DMS 273 treated with DMSO at 0.1 percent for 48 hours (cell line): Measurements from ENCODE around the gene ARRB2.
"Not testable (repeated sequence)": the region's sequence is repeated elsewhere in the genome, so short reads cannot be mapped to it uniquely, and the experiment has no call there.

Source experiments
- DNase-seq: peaks from one replicate; lab custom pipeline; 2025; lab: John Stamatoyannopoulos, UW

ARRB2 gene

DNA sequence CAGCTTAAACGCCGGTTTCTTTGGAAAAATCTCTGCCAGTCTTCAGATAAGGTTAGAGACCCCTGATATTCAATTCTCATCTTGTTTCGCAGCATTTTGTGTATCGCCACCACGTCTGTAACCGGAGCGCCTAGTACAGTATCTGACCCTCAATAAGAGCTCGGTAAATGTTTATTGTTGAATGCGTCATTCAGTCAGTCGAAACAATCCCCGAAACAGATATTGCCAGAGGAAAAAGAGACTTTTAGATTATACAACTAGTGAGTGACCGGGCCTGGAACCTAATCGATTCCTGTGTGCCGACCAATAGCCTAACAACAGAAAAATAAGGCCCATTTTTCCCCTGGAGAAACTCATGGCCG lies 7.1 kb upstream of the ARRB2 start:
- DNase-seq = no peak

DNA sequence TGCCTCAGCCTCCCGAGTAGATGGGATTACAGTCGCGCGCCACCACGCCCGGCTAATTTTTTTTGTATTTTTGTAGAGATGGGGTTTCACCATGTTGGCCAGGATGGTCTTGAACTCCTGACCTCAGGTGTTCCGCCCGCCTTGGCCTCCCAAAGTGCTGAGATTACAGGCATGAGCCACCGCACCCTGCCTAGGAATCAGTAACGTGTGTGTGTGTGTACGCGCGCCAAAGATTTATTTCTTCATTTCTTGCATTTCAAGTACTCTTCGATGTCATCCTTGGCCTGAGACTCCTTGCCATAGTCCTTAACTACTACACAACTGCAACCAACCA lies 5.9 kb upstream of the ARRB2 start:
- not testable (repeated sequence) for DNase-seq

DNA sequence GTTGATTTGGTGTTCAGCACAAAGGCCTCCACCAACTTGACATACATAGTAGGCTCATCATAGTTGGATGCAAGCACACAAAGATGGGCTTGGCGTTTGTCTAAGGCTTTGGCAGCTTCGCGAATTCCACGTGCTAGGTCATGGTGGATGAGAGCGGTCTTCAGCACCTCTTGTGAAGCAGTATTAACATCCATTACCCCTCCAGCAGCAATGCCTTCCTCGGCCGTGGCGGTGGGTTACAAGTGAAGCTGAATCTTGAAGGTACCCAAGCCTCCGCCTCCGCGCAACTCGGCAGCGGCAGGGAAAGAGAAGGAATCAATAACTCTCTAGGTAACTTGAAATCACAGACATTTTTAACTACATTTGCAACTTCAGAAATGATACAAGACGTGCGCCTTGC lies 5.4 kb upstream of the ARRB2 start:
- no peak for DNase-seq

DNA sequence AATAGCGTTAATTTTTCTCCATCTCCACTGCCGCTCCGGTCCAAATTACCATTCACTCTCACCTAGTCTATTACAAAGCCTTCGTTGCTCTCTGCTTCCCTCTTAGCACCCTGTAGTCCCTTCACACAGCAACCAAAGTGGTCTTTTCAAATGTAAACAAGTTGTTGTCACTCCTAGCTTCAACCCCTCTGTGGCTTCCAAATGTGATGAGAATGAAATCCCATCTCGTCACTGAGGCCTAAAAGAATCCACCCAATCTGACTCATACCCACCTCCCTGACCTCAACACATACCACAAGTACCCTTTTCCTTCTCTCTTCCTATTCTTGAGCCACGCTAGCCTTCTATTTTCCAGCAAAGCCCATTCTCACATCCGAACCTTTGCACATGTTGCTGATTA lies 4.3 kb upstream of the ARRB2 start:
- no peak for DNase-seq

DNA sequence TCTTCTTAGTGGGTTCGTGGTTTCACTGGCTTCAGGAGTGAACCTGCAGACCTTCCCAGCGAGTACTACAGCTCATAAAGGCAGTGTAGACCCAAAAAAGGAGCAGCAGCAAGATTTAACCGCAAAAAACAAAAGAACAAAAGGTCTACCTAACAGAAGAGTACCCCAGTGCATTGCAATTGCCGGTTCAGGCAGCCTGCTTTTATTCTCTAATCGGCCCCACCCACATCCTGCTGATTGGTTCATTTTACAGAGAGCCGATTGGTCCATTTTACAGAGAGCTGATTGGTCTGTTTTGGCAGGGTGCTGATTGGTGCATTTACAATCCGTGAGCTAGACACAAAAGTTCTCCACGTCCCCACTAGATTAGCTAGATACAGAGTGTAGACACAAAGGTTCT lies 2.0 kb upstream of the ARRB2 start:
- no peak for DNase-seq

DNA sequence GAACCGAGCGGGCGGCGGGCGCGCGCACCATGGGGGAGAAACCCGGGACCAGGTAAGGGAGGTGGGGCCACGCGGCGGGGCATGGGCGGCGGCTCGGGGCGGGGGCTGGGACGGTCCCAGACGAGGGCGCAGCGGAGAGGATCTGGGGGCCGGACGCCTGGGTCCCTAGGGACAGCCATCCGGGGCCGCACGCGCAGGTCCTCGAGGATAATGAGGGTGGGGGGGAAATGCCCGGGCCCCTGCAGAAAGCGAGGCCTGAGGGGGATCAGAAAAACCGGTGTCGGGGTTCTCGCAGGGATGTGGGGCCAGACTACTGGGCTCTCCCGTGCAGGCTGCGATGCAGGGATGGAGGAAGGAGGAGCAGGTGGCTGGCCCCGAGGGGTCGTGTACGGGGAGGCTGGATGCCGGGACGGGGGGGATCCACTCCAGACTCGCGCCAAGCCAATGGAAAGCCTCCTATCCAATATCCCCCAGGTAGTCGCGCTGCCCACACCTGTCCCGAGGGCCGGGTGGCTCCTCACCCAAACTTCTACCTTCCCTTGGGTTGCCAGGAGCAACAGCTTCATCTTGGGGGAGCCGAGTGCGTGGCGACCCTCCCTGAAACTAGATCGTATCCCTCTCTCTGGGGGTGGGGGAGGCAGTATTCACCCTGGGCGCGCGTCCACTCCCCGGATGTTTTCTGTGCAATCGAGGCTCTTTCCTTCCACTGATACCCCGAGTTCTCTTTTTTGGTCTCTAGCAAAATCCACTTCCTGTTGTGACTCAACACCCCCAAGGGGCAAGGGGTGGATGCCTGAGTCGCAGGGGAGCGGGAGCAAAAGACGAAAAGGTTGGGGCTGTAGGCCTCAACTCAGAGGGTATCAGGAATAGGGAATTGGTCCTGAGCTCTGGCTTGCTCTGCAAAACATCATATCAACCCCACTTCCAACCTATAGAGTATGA lies 532 bp downstream of the ARRB2 start:
- DNase-seq = no peak

DNA sequence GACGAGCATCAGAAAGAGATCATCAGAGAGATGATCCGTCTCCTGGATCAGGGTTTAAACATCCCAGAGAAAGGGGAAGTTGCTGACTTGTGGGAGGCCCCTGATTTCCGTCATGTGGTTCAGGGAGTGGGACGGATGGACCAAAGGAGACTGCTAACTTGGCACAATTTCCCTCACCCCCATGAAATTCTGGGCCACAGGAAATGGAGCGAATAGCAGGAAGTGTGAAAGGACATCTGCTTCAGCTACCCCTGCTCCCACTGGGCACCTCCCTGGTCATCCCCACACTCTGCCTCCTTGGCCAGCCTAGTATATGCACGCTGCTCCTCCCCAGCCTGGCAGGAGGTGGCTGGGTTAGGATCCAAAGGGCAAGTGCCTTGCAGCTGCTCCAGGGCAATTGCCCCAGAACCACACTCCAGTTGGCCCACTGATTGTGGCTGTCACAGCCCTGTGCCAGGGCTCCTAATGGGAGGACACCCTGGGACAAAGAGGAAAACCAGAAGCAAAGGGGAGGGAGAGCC lies 1.3 kb downstream of the ARRB2 start:
- DNase-seq = no peak

DNA sequence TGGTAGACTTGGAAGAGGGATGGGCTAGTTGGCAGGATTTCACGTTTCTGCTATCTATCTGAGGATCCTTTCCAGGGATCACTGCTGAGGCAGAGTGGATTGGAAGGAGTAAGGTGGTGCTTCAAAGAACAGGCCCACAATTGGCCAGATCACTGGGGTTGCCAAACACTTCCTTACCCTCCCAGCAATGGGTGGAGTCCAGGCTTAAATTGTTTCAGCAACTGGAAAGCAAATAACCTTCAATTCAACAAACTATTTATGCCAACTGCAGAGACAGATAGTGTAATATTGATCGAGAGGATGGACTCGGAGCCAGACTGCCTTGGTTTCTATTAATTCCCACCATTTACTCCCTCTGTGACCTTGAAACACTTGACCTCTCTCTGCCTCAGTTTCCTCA lies 2.1 kb downstream of the ARRB2 start:
- DNase-seq = no peak

DNA sequence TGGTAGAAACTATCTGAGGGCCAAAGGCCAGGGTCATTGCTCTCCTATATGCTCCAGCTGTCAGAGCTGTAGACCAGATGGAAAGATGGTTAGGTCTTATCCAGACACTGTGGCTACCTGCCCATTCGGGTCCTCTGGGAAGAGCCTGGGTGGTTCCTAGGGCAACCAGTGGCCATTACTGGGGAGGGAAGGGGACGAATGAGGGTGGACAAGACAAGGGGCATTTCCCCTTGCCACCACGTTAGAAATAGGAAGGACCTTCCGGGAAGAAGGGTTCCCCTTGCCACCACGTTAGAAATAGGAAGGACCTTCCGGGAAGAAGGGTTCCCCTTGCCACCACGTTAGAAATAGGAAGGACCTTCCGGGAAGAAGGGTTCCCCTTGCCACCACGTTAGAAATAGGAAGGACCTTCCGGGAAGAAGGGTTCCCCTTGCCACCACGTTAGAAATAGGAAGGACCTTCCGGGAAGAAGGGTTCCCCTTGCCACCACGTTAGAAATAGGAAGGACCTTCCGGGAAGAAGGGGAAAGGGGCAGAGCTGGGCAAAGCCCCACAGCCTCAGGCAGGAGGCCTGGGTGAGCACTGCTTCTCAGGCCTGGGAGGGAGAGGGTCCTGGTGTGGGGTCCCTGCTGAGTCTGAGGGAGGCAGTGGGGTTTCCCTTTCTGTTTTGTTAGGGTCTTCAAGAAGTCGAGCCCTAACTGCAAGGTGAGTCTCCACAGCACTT lies 4.1 kb downstream of the ARRB2 start:
- DNase-seq = not testable (repeated sequence)

DNA sequence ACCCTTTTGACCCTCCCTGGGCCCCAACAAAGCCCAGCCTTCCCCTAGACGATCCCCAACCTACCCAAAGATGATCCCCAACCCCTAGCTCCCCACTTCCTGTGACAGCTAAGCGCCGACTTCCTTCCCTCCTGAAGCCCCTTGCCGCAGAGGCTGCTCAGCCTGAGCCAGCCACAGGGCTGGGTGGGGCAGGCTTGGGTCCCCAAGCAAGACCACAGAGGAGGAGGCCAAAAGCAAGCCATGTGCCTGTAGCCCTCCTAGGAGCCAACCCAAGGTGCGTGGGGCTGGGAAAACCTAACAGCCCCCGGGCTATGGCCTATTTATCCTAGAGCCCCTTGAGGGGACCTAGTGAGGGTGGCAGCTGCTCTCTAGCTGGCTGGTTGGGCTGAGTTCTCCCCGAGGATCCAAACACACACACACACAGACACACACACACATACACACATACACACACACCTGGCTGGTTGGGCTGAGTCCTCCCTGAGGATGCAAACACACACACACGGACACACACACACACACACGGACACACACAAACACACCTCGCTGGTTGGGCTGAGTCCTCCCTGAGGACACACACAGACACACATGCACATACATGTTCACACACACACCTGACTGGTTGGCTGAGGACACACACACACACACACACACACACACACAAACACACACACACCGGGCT lies 4.8 kb downstream of the ARRB2 start:
- no peak for DNase-seq

DNA sequence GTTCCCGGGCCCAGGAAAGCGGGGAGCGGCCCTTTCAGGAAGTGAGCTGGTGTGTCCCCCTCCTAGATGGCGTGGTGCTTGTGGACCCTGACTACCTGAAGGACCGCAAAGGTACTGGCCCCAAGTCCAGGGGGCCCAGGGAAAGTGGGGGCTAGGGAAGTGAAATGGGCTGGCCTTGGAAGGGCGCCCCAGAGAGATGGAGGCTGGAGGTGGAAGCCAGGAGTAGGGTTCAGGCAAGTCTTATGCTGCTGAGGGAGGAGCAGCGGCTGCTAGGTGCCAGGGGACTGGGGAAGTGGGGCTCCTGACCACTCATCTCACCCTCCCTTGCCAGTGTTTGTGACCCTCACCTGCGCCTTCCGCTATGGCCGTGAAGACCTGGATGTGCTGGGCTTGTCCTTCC lies 5.6 kb downstream of the ARRB2 start:
- DNase-seq = no peak

DNA sequence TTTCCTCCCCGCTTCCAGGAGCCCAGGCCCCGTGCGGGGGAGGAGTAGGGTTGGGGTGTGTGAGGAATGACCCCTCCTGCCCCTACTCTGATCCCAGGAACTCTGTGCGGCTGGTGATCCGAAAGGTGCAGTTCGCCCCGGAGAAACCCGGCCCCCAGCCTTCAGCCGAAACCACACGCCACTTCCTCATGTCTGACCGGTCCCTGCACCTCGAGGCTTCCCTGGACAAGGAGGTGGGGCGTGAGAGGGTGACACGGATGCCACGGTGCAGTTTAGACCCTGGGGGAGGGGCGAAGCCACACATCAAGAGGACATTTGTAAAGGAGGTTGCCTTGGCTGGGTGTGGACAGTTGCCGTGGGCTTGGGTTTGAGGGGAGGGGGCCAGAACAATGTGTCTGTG lies 7.4 kb downstream of the ARRB2 start:
- no peak for DNase-seq

DNA sequence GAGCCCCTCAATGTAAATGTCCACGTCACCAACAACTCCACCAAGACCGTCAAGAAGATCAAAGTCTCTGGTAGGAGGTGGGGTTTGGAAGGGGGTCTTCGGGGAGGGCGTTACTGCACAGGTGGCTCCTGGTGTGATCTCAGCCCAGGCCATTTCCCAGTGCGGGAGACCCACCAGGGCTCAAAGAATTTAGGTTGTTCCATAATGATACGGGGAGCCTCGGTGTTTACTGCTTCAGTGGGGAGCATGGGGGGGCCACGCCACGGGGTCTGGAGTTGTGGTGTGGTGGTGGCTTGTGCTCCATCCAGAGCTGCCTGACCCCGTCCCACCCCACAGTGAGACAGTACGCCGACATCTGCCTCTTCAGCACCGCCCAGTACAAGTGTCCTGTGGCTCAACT lies 7.8 kb downstream of the ARRB2 start:
- DNase-seq = no peak

DNA sequence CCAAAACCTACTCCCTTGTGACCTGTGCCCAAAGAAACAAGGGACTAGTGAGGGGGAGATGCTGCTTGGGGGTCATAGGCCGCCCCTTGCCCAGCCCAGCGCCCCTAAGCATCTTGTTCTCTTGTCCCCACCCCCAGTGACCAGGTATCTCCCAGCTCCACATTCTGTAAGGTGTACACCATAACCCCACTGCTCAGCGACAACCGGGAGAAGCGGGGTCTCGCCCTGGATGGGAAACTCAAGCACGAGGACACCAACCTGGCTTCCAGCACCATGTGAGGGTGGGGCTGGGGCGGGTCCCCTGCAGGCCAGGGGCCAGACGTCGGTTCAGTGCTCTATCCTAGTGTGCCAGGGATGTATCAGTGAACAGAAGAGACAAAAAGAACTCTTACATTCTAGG lies 8.7 kb downstream of the ARRB2 start:
- DNase-seq = no peak

DNA sequence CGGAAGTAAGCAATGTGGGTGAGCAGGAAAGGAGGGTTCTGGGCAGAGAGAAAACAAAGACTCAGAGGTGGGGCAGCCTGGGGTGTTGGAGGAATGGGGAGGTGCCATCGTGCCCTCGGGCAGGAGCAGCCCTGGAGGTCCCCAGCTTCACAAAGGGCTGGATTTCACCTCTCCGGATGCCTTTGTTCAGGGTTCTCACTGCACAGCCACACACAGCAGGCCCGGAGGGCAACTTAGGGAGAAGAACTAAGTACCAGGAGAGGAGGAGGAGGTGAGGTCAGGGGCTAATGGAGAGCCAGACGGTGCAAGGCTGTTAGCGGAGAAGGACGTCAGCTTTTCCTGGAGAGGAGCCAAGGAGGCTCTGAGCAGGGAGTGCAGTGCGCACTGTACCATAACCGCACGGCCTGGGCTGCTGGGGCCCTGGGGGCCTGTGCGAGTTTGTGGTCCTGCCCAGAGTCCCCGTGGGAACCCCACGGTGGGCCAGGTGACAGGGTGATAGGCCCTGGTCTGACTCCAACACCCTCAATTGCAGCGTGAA lies 9.3 kb downstream of the ARRB2 start:
- DNase-seq = peak; percentile 28

DNA sequence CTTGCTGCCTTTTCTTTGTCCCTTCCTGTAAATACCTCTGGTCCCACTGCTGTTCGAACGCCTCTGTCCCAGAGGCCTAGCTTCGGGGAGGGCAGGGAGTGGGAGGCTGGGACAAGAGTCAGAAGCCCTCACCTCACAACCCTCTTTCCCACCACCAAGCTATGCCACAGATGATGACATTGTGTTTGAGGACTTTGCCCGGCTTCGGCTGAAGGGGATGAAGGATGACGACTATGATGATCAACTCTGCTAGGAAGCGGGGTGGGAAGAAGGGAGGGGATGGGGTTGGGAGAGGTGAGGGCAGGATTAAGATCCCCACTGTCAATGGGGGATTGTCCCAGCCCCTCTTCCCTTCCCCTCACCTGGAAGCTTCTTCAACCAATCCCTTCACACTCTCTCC lies 10.4 kb downstream of the ARRB2 start:
- no peak for DNase-seq

DNA sequence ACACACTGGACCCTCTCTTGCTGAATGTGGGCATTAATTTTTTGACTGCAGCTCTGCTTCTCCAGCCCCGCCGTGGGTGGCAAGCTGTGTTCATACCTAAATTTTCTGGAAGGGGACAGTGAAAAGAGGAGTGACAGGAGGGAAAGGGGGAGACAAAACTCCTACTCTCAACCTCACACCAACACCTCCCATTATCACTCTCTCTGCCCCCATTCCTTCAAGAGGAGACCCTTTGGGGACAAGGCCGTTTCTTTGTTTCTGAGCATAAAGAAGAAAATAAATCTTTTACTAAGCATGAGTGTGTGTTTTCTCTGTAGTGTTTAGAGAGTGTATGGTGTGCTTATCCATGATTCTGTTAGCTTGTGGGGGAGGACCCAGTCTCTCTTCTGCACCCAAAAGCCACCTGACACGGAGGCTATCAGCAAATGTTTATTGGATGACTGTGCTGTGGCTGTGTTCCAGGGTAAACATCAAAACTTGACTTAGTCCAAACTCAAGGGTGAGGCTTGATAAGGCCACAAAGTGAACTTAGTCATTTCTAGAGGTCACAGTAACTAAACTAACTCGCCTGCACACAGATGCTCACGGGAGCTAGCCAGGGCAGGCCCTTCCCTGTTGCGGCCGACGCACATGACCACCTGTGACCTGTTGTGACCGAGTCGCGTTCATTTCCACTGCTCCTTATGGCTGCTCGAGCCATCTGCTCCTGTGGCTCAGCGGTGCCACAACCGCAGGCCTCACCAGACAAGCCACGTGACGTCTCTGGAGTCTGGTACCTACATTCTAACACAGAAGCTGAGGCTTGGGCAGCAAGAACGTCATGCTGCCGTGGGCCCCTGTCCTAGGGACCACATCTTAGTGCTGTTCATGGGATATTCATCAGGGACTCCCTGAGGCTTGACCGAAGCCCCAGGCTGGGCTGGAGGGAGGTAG lies 11.0 kb downstream of the ARRB2 start:
- peak; percentile 38 for DNase-seq

DNA sequence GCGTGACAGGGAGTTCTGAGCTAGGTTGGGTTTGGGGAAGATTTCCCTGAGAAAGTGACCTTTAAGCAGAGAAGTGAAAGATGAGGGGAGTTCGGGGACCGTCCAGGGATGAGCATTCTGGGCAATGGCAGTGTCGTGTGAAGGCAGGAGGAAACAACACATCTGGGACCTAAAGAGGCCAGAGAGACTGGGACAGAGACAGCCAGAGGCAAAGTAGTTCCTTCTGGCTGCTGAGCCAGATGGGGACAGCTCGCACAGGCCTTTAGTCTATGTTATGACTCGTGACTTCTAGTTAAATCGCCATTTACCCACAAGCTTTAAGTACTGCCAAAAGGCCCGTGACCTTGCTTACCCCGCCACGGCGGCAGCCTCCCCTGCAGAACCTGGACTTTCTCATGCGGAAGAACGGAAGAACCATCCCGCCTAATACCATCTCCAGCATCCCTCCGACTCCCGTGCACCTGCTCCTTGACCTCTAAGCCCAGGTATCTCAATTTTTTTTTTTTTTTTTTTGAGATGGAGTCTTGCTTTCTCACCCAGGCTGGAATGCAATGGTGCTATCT lies 12.3 kb downstream of the ARRB2 start:
- no peak for DNase-seq

DNA sequence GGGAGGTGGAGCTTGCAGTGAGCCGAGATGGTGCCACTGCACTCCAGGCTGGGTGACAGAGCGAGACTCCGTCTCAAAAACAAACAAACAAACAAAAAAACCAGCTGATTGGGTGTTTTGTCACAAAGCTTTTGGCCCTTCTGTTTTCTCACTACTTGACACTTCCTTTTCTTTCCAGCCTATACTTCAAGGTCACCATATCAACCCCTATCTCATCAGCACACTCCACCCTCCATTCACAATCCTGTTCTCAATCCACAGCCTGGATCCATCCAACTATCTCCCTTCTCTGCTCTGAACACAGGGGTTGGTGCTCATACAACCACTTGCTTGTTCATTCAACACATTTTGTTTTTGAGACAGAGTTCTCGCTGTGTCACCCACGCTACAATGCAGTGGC lies 14.2 kb downstream of the ARRB2 start:
- DNase-seq = no peak

DNA sequence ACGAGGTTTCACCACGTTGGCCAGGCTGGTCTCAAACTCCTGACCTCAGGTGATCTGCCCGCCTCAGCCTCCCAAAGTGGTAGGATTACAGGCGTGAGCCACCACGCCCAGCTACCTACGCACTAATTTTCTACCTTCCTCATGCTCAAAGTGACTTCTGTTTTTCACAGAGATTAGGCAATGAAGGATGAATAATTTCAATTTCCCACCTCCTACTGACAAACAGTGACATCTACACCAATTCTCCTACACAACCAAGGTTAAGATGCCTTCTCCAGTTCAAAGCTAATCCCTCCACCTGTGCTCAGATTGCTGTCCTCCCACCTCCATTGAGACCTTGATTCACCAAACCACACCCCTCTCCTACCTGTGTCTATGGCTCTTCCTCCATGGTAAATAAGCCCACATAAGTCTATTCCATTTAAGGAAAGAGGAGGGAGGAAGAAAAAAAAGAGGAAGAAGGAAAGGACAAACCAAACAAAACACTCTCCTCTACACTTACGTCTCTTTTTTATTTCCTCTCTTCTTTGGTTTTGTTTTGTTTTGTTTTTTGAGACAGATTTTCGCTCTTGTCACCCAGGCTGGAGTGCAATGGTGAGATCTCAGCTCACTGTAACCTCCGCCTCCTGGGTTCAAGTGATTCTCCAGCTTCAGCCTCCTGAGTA lies 15.3 kb downstream of the ARRB2 start:
- no peak for DNase-seq

DNA sequence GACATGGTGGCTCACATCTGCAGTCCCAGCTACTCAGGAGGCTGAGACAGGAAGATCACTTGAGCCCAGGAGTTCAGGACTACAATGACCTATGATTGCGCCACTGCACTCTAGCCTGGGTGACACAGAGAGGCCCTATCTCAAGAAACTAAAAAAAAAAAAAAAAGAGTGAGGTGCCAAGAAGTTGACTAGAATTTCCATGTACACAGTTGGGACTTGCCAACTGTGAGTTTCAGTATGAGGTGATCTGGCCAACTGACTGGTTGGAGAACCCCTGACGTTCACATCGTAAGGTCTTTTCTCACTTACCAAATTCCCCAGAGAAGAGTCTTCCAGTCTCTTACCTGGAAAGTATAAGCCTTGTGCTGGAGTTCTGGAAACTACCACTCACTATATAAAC lies 17.7 kb downstream of the ARRB2 start:
- no peak for DNase-seq
